ENCODE results near the gene DYNC2LI1. TPM values are rescaled to one million over a fixed set of nuclear protein-coding genes. Genes with fewer than 3 reads are reported as not detected.

Gene DYNC2LI1
- total RNA-seq, 4 donors from 2014 or later: 18.5 to 32.2 (median 26.1) TPM

GRCh38 chr2:43788646-43789045 is 14.8 kb downstream of the DYNC2LI1 start:
- WGBS, 2 donors (ENCODE audit: low coverage in 1 of 2): 88% methylated on average over 1 of the region's 1 CpG; no CpG with 5 or more reads in 1 of the 2 donors
- Histone ChIP-seq H3K4me1 (peaks cover 0 to 55% (median 7%) of the 10 kb centered on the region in 3 donors), H3K9me3 (no peaks in the 10 kb centered on the region), H3K27ac (peak overlapping the region in 1 of 4 donors; percentile 75), H3K36me3 (peaks cover 0 to 42% of the 10 kb centered on the region in 2 donors), H3K4me3 (no peak overlapping the region), H3K27me3 (no peaks in the 10 kb centered on the region)
- no peak for ATAC-seq
- TF ChIP-seq EP300 (IDR thresholded peaks at IDR 0.05): no peak
- no peak for TF ChIP-seq CTCF (IDR thresholded peaks at IDR 0.05)
- TF ChIP-seq POLR2A (IDR thresholded peaks at IDR 0.05): no peak
- TF ChIP-seq POLR2AphosphoS5 (IDR thresholded peaks at IDR 0.05): no peak

- 14 to 32% methylated on average over 5 of the region's 5 CpGs for WGBS, 2 donors (ENCODE audit: low coverage in 1 of 2)
- no peaks in the 10 kb centered on the region for H3K9me3 ChIP-seq
- ATAC-seq: peak; percentile 68
- H3K36me3 ChIP-seq: peaks cover 0 to 42% of the 10 kb centered on the region in 2 donors
- H3K27me3 ChIP-seq: no peaks in the 10 kb centered on the region
- H3K4me1 ChIP-seq: peaks cover 0 to 55% (median 7%) of the 10 kb centered on the region in 3 donors
- H3K27ac ChIP-seq: peak overlapping the region; percentile 42 to 75 (median 58)
- no peak overlapping the region for H3K4me3 ChIP-seq
- TF ChIP-seq POLR2A (IDR thresholded peaks at IDR 0.05): no peak
- no peak for TF ChIP-seq CTCF (IDR thresholded peaks at IDR 0.05)
- no peak for TF ChIP-seq EP300 (IDR thresholded peaks at IDR 0.05)
- TF ChIP-seq POLR2AphosphoS5 (IDR thresholded peaks at IDR 0.05): peak; percentile 23
These were observed 16.3 kb downstream of the DYNC2LI1 start for GRCh38 chr2:43790147-43790546.

- WGBS, 2 donors (ENCODE audit: low coverage in 1 of 2): 86% methylated on average over 1 to 2 of the region's 2 CpGs
- TF ChIP-seq POLR2AphosphoS5 (IDR thresholded peaks at IDR 0.05) (no peak), POLR2A (IDR thresholded peaks at IDR 0.05) (no peak), EP300 (IDR thresholded peaks at IDR 0.05) (no peak), CTCF (IDR thresholded peaks at IDR 0.05) (no peak)
- Histone ChIP-seq H3K27me3 (no peaks in the 10 kb centered on the region), H3K36me3 (peaks cover 0 to 44% of the 10 kb centered on the region in 2 donors), H3K4me1 (peaks cover 0 to 55% (median 7%) of the 10 kb centered on the region in 3 donors), H3K4me3 (no peak overlapping the region), H3K9me3 (no peaks in the 10 kb centered on the region), H3K27ac (peak overlapping the region; percentile 22 to 75 (median 58))
- no peak for ATAC-seq
These were observed 17.4 kb downstream of the DYNC2LI1 start for GRCh38 chr2:43791035-43791765.

GRCh38 chr2:43792653-43793052 is 18.8 kb downstream of the DYNC2LI1 start:
- 46 to 58% methylated on average over 3 of the region's 3 CpGs for WGBS, 2 donors (ENCODE audit: low coverage in 1 of 2)
- Histone ChIP-seq H3K4me3 (no peak overlapping the region), H3K36me3 (peaks cover 0 to 45% of the 10 kb centered on the region in 2 donors), H3K27me3 (no peaks in the 10 kb centered on the region), H3K4me1 (peaks cover 0 to 54% (median 7%) of the 10 kb centered on the region in 3 donors), H3K27ac (no peak overlapping the region), H3K9me3 (no peaks in the 10 kb centered on the region)
- no peak for ATAC-seq
- no peak for TF ChIP-seq POLR2AphosphoS5 (IDR thresholded peaks at IDR 0.05)
- no peak for TF ChIP-seq CTCF (IDR thresholded peaks at IDR 0.05)
- TF ChIP-seq POLR2A (IDR thresholded peaks at IDR 0.05): no peak
- no peak for TF ChIP-seq EP300 (IDR thresholded peaks at IDR 0.05)

GRCh38 chr2:43794956-43795355 is 21.1 kb downstream of the DYNC2LI1 start:
- WGBS, 2 donors (ENCODE audit: low coverage in 1 of 2): 86 to 91% methylated on average over 1 to 7 of the region's 9 CpGs
- no peak for ATAC-seq
- TF ChIP-seq POLR2AphosphoS5 (IDR thresholded peaks at IDR 0.05) (no peak), POLR2A (IDR thresholded peaks at IDR 0.05) (no peak)

More at GRCh38 chr2:43794956-43795355, 21.1 kb downstream of the DYNC2LI1 start:
- Histone ChIP-seq H3K27me3 (no peaks in the 10 kb centered on the region), H3K27ac (no peak overlapping the region), H3K9me3 (no peaks in the 10 kb centered on the region), H3K4me3 (no peak overlapping the region), H3K36me3 (peaks cover 0 to 50% of the 10 kb centered on the region in 2 donors), H3K4me1 (peaks cover 0 to 31% (median 0%) of the 10 kb centered on the region in 3 donors)
